Activated B cell treated with CpG ODN at 0.5 μM for 24 hours (primary cell): ENCODE results near the gene POU2F1. TPM values are rescaled to one million over a fixed set of nuclear protein-coding genes. Genes with fewer than 3 reads are reported as not detected.
A peak's percentile ranks its signal among the peaks of the same experiment; 100 is the strongest.

ENCODE experiments used
- ATAC-seq: fragments of 200-7000 bp; cut with Tn5 transposase; one replicate; pipeline ENCODE4 v1.10.0; 2021; ENCODE audit warnings: low read depth, mild to moderate bottlenecking, moderate library complexity
- CTCF ChIA-PET: fragments of 350-600 bp; sonication (Branson Sonifier 250); formaldehyde crosslinking; loops from one replicate; lab custom pipeline; 2021; ENCODE audit warnings: antibody characterized with exemption; lab: Charles Lee
- POLR2A ChIA-PET: fragments of 350-600 bp; sonication (Branson Sonifier 250); formaldehyde crosslinking; loops from one replicate; lab custom pipeline; 2021; ENCODE audit warnings: antibody characterized with exemption; lab: Charles Lee
- DNase-seq: peaks from one replicate; pipeline ENCODE4 v3.0.0; 2022
- H3K27ac Mint-ChIP-seq: one replicate; pipeline ENCODE4 v1.8.0; 2020; ENCODE audit warnings: mixed read lengths
- H3K27me3 Mint-ChIP-seq: one replicate; pipeline ENCODE4 v1.8.0; 2021; ENCODE audit warnings: mixed read lengths
- H3K36me3 Mint-ChIP-seq: one replicate; pipeline ENCODE4 v1.8.0; 2021; ENCODE audit warnings: low read depth, mixed read lengths
- H3K4me1 Mint-ChIP-seq: one replicate; pipeline ENCODE4 v1.8.0; 2021; ENCODE audit warnings: mixed read lengths
- H3K4me3 Mint-ChIP-seq: one replicate; pipeline ENCODE4 v1.8.0; 2020; ENCODE audit warnings: mild to moderate bottlenecking, mixed read lengths
- H3K9me3 Mint-ChIP-seq: one replicate; pipeline ENCODE4 v1.8.0; 2020; ENCODE audit warnings: mixed read lengths
- CTCF ChIP-seq: fragments of 200-600 bp; IDR thresholded peaks from one replicate; pipeline ENCODE4 v1.8.0; 2022; ENCODE audit warnings: antibody characterized with exemption, mild to moderate bottlenecking
- intact Hi-C: fragments of 100-400 bp; cut with micrococcal nuclease; formaldehyde crosslinking; loops from one replicate; pipeline ENCODE4 v1.15.1; 2024
- total RNA-seq: library from RNA; stranded (reverse); gene quantifications from 2 replicates; pipeline ENCODE4 v1.2.3, GENCODE V29; 2022

Gene POU2F1
- total RNA-seq, 1 donor from 2014 or later, result 35.5 TPM

- H3K27ac Mint-ChIP-seq, result no peak overlapping the region
- peaks cover 40% of the 10 kb centered on the region for H3K4me1 Mint-ChIP-seq
- intact Hi-C loops, result no loop called here
- ChIA-PET CTCF (no interaction called here), POLR2A (no interaction called here)
- no peaks in the 10 kb centered on the region for H3K27me3 Mint-ChIP-seq
- DNase-seq (no peak), ATAC-seq (no peak)
- H3K9me3 Mint-ChIP-seq, result no peaks in the 10 kb centered on the region
- H3K4me3 Mint-ChIP-seq, result no peak overlapping the region
- no peak for TF ChIP-seq CTCF
- H3K36me3 Mint-ChIP-seq, result peaks cover 17% of the 10 kb centered on the region
Measured at GRCh38 chr1:167427848-167428247, 207.2 kb downstream of the POU2F1 start.

GRCh38 chr1:167428395-167428794, 207.7 kb downstream of the POU2F1 start:
- DNase-seq (no peak), ATAC-seq (no peak)
- no peaks in the 10 kb centered on the region for H3K9me3 Mint-ChIP-seq
- TF ChIP-seq CTCF, result no peak
- ChIA-PET CTCF (interaction anchor here (2.3 kb wide), 1 partner anchor 14 kb away, joined by 11 read pairs; no protein-coding TSS in a partner anchor), POLR2A (no interaction called here)
- intact Hi-C loops, result no loop called here
- peaks cover 45% of the 10 kb centered on the region for H3K4me1 Mint-ChIP-seq
- peaks cover 13% of the 10 kb centered on the region for H3K36me3 Mint-ChIP-seq
- H3K4me3 Mint-ChIP-seq, result no peak overlapping the region
- H3K27ac Mint-ChIP-seq, result no peak overlapping the region
- H3K27me3 Mint-ChIP-seq, result no peaks in the 10 kb centered on the region

- DNase-seq (no peak), ATAC-seq (no peak)
- CTCF ChIA-PET, result interaction anchor here (2.3 kb wide), 1 partner anchor 13 kb away, joined by 11 read pairs; no protein-coding TSS in a partner anchor
- Mint-ChIP-seq H3K4me3 (no peak overlapping the region), H3K4me1 (peaks cover 52% of the 10 kb centered on the region), H3K36me3 (peaks cover 4% of the 10 kb centered on the region), H3K27ac (peak overlapping the region; percentile 90), H3K27me3 (no peaks in the 10 kb centered on the region), H3K9me3 (no peaks in the 10 kb centered on the region)
- intact Hi-C loops, result loop anchor here (2.0 kb wide), 2 partner anchors 17 to 101 kb away; no protein-coding TSS in a partner anchor
- POLR2A ChIA-PET, result interaction anchor here (1.0 to 1.4 kb wide), 3 partner anchors 11 to 162 kb away, joined by 3 to 7 read pairs (median 3); no protein-coding TSS in a partner anchor
- TF ChIP-seq CTCF, result no peak
Measured at GRCh38 chr1:167429612-167430011, 208.9 kb downstream of the POU2F1 start.

GRCh38 chr1:167430134-167430848, 209.6 kb downstream of the POU2F1 start:
- peaks cover 53% of the 10 kb centered on the region for H3K4me1 Mint-ChIP-seq
- ChIA-PET POLR2A (interaction anchor here (0.6 to 1.5 kb wide), 7 partner anchors 12 to 210 kb away, joined by 3 to 10 read pairs (median 5); partner anchors contain the start of gene POU2F1), CTCF (interaction anchor here (0.8 to 2.3 kb wide), 3 partner anchors 12 to 363 kb away, joined by 3 to 11 read pairs (median 3); no protein-coding TSS in a partner anchor)
- H3K27me3 Mint-ChIP-seq, result no peaks in the 10 kb centered on the region
- peaks cover 2% of the 10 kb centered on the region for H3K36me3 Mint-ChIP-seq
- TF ChIP-seq CTCF, result no peak
- no peak for DNase-seq
- intact Hi-C loops, result loop anchor here (2.0 kb wide), 2 partner anchors 17 to 101 kb away; no protein-coding TSS in a partner anchor
- peak; percentile 35 for ATAC-seq
- H3K27ac Mint-ChIP-seq, result peak overlapping the region; percentile 90
- no peaks in the 10 kb centered on the region for H3K9me3 Mint-ChIP-seq
- peak overlapping the region; percentile 61 for H3K4me3 Mint-ChIP-seq

- CTCF ChIA-PET, result interaction anchor here (0.8 to 2.3 kb wide), 4 partner anchors 11 to 364 kb away, joined by 3 to 11 read pairs (median 6); no protein-coding TSS in a partner anchor
- no peak for TF ChIP-seq CTCF
- DNase-seq (no peak), ATAC-seq (peak; percentile 34)
- Mint-ChIP-seq H3K27ac (peak overlapping the region; percentile 90), H3K9me3 (no peaks in the 10 kb centered on the region), H3K36me3 (peaks cover 2% of the 10 kb centered on the region), H3K4me3 (peak overlapping the region; percentile 71), H3K4me1 (peaks cover 56% of the 10 kb centered on the region), H3K27me3 (no peaks in the 10 kb centered on the region)
- intact Hi-C loops, result loop anchor here (1.0 to 2.0 kb wide), 3 partner anchors 8 to 102 kb away; no protein-coding TSS in a partner anchor
- POLR2A ChIA-PET, result interaction anchor here (0.6 to 1.5 kb wide), 7 partner anchors 13 to 211 kb away, joined by 3 to 10 read pairs (median 5); partner anchors contain the start of gene POU2F1
Measured at GRCh38 chr1:167430849-167431242, 210.2 kb downstream of the POU2F1 start.
